NCI-H226 (cell line): ENCODE results near the gene TSPY10.
"Not testable (repeated sequence)": the region's sequence is repeated elsewhere in the genome, so short reads cannot be mapped to it uniquely, and the experiment has no call there.

Source experiments
- DNase-seq: peaks from one replicate; pipeline ENCODE4 v3.0.0-alpha.2; 2015

TSPY10 gene, protein sequence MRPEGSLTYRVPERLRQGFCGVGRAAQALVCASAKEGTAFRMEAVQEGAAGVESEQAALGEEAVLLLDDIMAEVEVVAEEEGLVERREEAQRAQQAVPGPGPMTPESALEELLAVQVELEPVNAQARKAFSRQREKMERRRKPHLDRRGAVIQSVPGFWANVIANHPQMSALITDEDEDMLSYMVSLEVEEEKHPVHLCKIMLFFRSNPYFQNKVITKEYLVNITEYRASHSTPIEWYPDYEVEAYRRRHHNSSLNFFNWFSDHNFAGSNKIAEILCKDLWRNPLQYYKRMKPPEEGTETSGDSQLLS

DNA sequence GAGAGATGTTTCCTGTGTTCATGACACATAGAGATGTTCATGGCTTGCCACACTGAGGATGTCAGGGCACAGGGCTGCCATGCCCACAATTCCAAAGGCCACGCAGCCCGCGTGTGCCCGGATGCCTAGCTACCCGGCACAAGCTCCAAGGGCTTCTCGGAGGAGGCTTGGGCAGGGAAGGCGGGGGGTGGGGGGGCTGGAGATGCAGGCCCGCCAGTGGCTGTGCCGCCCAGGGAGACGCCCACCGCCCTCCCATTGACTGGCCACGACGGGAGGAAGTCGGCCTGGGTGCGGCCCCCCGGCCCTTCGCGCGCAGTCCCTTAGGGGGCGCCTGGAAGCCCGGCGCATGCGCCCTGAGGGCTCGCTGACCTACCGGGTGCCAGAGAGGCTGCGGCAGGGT is at the start of gene TSPY10:
Gene TSPY10, plus strand, starts transcription at position 301 of the 400 bp plus-strand sequence. Its CDS starts 46 bp downstream, at position 347.
- not testable (repeated sequence) for DNase-seq

DNA sequence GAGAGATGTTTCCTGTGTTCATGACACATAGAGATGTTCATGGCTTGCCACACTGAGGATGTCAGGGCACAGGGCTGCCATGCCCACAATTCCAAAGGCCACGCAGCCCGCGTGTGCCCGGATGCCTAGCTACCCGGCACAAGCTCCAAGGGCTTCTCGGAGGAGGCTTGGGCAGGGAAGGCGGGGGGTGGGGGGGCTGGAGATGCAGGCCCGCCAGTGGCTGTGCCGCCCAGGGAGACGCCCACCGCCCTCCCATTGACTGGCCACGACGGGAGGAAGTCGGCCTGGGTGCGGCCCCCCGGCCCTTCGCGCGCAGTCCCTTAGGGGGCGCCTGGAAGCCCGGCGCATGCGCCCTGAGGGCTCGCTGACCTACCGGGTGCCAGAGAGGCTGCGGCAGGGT is 40.7 kb upstream of the TSPY10 start, which contains the start of gene TSPY9:
Gene TSPY9, plus strand, starts transcription at position 301 of the 400 bp plus-strand sequence. Its CDS starts 46 bp downstream, at position 347.
- not testable (repeated sequence) for DNase-seq

DNA sequence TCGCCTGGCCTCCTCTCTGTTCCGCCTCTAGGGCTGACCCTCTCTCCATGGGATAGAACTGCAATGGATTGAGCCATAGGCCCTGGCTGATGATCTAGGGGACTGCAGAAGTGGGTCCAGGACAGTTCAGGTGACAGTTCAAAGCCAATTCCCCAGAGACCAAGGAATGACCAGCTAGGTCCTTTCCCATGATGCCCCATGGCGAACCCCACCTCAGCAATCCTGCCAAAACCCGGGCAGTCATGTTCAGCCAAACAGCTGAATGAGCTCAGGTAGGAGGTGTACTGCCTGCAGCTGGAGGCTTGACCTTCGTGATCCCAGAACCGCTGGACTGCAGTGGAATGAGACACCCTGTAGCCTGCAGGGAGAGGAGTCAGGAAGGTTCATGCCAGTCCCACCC is 23.3 kb upstream of the TSPY10 start:
- not testable (repeated sequence) for DNase-seq

DNA sequence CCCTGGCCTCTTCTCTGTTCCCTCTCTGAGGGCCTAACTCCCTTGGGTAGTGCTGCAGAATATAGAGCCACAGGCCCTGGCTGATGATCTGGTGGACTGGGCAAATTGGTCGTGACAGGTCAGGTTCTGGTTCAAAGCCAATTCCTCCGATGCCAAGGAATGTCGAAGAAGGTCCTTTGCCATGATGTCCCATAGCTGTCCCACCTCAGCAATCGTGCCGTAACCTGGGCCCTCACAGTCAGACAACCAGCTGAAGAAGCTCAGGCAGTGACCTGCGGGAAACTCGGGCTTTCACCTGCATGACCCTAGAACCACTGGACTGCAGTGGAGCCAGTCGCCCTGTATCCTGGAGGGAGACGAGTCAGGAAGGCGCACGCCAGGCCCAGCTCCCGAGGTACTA is 11.4 kb upstream of the TSPY10 start:
- not testable (repeated sequence) for DNase-seq
